Measurements from ENCODE around the gene FAM76B.

Gene FAM76B

DNA sequence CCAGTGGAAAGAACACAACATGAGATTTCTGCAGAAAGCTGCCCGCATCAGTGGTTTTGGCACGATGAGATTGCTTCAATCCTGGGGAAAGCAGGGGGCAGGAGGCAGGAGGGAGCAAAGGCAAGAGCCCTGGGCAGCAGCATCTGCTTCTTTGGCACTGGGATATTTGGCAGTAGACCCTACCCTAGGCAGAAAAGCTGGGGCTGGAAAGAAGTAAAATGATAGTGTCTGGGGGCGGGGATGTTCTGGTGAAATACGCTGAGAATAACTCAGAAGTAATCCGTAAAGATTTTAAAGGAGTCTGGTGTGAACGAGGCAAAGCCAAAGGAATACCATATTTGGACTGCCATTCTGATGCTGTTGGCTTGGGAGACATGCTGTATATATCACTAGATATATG, 62.0 kb downstream of the FAM76B start:
- no peak overlapping the region for H3K4me3 ChIP-seq (replicated peaks; ENCODE audit: low read depth, low read length)
- no peak for DNase-seq (ENCODE audit: extremely low read depth, low read depth)
- TF ChIP-seq, protein P1, sequence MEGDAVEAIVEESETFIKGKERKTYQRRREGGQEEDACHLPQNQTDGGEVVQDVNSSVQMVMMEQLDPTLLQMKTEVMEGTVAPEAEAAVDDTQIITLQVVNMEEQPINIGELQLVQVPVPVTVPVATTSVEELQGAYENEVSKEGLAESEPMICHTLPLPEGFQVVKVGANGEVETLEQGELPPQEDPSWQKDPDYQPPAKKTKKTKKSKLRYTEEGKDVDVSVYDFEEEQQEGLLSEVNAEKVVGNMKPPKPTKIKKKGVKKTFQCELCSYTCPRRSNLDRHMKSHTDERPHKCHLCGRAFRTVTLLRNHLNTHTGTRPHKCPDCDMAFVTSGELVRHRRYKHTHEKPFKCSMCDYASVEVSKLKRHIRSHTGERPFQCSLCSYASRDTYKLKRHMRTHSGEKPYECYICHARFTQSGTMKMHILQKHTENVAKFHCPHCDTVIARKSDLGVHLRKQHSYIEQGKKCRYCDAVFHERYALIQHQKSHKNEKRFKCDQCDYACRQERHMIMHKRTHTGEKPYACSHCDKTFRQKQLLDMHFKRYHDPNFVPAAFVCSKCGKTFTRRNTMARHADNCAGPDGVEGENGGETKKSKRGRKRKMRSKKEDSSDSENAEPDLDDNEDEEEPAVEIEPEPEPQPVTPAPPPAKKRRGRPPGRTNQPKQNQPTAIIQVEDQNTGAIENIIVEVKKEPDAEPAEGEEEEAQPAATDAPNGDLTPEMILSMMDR (IDR thresholded peaks at IDR 0.05; ENCODE audit: low read depth, low read length, missing control alignments) = no peak

DNA sequence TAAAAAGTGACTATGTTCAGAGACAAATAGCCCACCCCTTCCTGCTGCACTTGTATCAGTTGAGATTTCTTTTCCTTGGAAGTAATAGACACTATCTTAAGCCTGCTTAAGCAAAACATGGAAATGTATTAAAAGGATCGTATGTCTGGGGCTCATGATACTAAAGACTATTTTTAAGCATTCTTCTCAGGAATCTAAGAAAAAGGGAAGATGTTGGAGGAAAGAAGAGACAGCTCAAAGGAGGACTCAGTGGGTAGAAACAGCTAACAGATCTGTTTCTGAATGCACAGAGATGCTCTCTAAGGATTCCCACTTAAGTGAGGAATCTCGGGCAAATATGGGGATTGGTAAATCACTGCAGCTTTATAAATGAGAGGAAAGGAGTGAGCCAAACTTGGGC, 62.5 kb downstream of the FAM76B start:
- DNase-seq (ENCODE audit: extremely low read depth, low read depth) = no peak
- TF ChIP-seq, protein P1 (IDR thresholded peaks at IDR 0.05; ENCODE audit: low read depth, low read length, missing control alignments) = no peak

DNA sequence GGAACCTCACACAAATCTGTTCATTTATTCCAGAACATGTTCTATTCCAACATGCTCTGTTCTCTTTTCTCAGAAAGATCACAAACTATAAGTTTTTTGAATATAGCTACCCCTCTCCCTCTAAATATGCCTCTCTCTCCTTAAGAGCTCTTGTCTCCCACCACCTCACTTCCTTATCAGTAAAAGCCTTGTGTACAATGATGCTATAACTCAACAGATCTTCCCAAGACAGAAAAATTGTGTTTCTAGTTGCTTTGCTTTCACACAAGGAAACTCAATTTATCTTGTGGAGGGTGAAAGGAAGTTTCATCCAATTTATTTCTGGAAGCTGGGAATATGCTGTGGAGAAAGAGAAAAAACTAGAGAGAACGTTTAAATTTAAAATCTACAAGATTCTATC, 64.4 kb downstream of the FAM76B start:
- H3K4me3 ChIP-seq (replicated peaks; ENCODE audit: low read depth, low read length) = no peak overlapping the region
- DNase-seq (ENCODE audit: extremely low read depth, low read depth) = no peak
- TF ChIP-seq, protein P1 (IDR thresholded peaks at IDR 0.05; ENCODE audit: low read depth, low read length, missing control alignments) = no peak

More for the DNA sequence above, 62.5 kb downstream of the FAM76B start:
- no peak overlapping the region for H3K4me3 ChIP-seq (replicated peaks; ENCODE audit: low read depth, low read length)

DNA sequence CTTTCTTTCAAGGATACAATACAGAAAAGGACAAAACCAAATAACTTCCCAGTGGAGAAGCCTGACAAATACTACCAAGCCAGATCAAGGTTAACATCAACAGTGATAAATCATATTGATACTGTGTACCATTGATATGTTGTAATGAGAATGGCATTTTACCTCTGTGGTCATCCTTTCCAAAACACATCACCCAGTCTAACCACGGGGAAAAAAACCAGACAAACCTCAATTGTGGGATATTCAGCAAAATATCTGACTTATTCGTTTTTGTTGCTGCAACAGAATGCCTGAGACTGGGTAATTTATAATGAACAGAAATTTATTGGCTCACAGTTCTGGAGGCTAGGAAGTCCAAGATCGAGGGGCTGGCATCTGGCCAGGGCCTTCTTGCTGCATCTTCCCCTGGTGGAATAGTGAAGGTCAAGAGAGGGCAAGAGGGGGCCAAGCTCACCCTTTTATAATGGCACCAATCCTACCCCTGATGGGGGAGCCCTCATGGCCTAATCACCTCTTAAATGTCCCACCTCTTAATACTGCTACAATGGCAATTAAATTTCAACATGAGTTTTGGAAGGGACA, 66.1 kb downstream of the FAM76B start:
- no peak for DNase-seq (ENCODE audit: extremely low read depth, low read depth)
- no peak overlapping the region for H3K4me3 ChIP-seq (replicated peaks; ENCODE audit: low read depth, low read length)
- TF ChIP-seq, protein P1 (IDR thresholded peaks at IDR 0.05; ENCODE audit: low read depth, low read length, missing control alignments) = no peak

DNA sequence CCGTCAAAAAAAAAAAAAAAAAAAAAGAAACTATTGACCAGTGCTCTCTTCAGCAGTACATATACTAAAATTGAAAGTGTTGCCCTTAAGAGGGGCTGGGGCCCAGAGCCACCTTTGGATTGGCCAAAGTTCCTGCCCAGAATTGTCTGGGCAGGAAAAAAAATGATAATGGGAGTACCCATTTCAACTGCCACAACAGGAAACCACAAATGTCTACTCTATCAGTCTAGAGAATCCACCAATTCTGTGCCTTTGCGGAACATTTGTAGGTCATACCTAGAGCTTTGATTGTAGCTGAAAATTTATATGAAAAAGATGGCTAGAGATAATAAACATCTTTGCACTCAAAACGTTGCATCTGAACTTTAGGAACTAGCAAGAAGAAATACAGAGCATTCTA, 69.4 kb downstream of the FAM76B start:
- no peak for DNase-seq (ENCODE audit: extremely low read depth, low read depth)
- H3K4me3 ChIP-seq (replicated peaks; ENCODE audit: low read depth, low read length) = no peak overlapping the region
- TF ChIP-seq, protein P1 (IDR thresholded peaks at IDR 0.05; ENCODE audit: low read depth, low read length, missing control alignments) = no peak

All from HFF-Myc (cell line).